Esophagus muscularis mucosa (tissue), 4 donors: ENCODE results near the gene COL5A1. TPM values are rescaled to one million over a fixed set of nuclear protein-coding genes. Genes with fewer than 3 reads are reported as not detected.
"Not testable (repeated sequence)": the region's sequence is repeated elsewhere in the genome, so short reads cannot be mapped to it uniquely, and the experiment has no call there.

ENCODE experiments used
- DNase-seq: peaks from one replicate; pipeline ENCODE4 v3.0.0-alpha.2; 2017; ENCODE audit errors: extremely low spot score
- H3K27ac ChIP-seq, 4 donors: fragments of 200-600 bp; sonication (generic); replicated peaks in 1 of 4; 1 replicate in 3 of 4; 2 replicates in 1 of 4; pipeline ENCODE4 v1.5.1; 2016 to 2019; ENCODE audit warnings: mild to moderate bottlenecking in 1 of 4
- H3K27me3 ChIP-seq, 4 donors: fragments of 200-600 bp; sonication (generic); one replicate each; pipeline versions ENCODE4 v1.5.1 to v1.6.0; 2016 to 2019
- H3K36me3 ChIP-seq, 4 donors: fragments of 200-600 bp; sonication (generic); one replicate each; pipeline ENCODE4 v1.5.1; 2016 to 2019
- H3K4me1 ChIP-seq, 4 donors: fragments of 200-600 bp; sonication (generic); one replicate each; pipeline ENCODE4 v1.5.1; 2016 to 2019
- H3K4me3 ChIP-seq, 4 donors: fragments of 200-600 bp; sonication (generic); 1 replicate in 2 of 4; 2 replicates in 2 of 4; pipeline ENCODE4 v1.5.1; 2016 to 2019; ENCODE audit warnings: mild to moderate bottlenecking in 4 of 4, moderate library complexity in 1 of 4
- H3K9me3 ChIP-seq, 4 donors: fragments of 200-600 bp; sonication (generic); 1 replicate in 3 of 4; 2 replicates in 1 of 4; pipeline ENCODE4 v1.5.1; 2016 to 2019
- EP300 ChIP-seq: sonication (generic); formaldehyde crosslinking; IDR thresholded peaks from one replicate; pipeline ENCODE4 v1.6.1; 2017; ENCODE audit warnings: antibody characterized with exemption
- POLR2A ChIP-seq: fragments of 450-650 bp; IDR thresholded peaks from one replicate; pipeline ENCODE4 v1.6.1; 2017; ENCODE audit warnings: antibody characterized with exemption, moderate library complexity, mild to moderate bottlenecking, low read depth
- POLR2AphosphoS5 ChIP-seq, 2 donors: sonication (generic); formaldehyde crosslinking; IDR thresholded peaks; one replicate each; pipeline ENCODE4 v1.6.1; 2017; ENCODE audit warnings: antibody characterized with exemption in 2 of 2
- WGBS: methylation state at CpG from one replicate; pipeline ENCODE4 v1.1.5; 2018; 5-methylcytosine and 5-hydroxymethylcytosine counted together
- intact Hi-C: fragments of 100-400 bp; cut with DNase I; formaldehyde crosslinking; loops from one replicate; pipeline ENCODE4 v1.15.1; 2023
- total RNA-seq, 4 donors: library from RNA; depleted of rRNA; stranded (reverse); fragments of >200 nt; gene quantifications; one replicate each; pipeline versions ENCODE4 v1.1.0 to v1.2.1, GENCODE V29; 2016
- TF ChIP-seq, protein P1 (sequence below), 3 experiments: fragments of 200-600 bp in 2 of 3; fragments of 450-650 bp in 1 of 3; sonication (generic) in 2 of 3; IDR thresholded peaks; one replicate each; pipeline ENCODE4 v1.5.1; 2017 to 2019; ENCODE audit warnings: antibody characterized with exemption in 3 of 3, mild to moderate bottlenecking in 2 of 3, moderate library complexity in 1 of 3

COL5A1 gene
- total RNA-seq, 4 donors from 2014 or later = 36.0 to 89.5 (median 56.4) TPM

DNA sequence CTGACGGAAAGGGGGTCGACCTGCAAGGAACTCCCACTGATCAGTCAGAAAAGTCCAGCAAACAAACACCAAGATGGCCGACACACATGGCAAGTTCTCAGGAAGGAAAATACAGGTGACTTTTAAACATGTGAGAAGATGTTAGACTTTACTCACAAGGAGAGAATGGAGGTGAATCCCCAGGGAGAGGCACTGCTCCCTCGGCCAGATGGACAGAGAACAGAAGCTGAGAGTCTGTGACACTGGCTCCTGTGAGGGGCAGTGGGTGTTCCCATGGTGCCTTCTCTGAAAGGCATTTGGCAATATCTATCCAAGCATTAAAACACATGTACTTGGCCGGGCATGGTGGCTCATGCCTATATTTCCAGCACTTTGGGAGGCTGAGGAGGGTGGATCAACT lies 22.8 kb downstream of the COL5A1 start:
- DNase-seq = no peak
- Histone ChIP-seq H3K27ac (peak overlapping the region; percentile 78 to 87 (median 86)), H3K36me3 (no peaks in the 10 kb centered on the region), H3K9me3 (no peaks in the 10 kb centered on the region), H3K4me3 (no peak overlapping the region), H3K4me1 (peaks cover 32 to 78% (median 66%) of the 10 kb centered on the region in 4 donors), H3K27me3 (no peaks in the 10 kb centered on the region)
- 91% methylated on average over 5 of the region's 5 CpGs for WGBS
- no peak for TF ChIP-seq POLR2AphosphoS5 (IDR thresholded peaks at IDR 0.05)
- no peak for TF ChIP-seq EP300
- intact Hi-C loops = no loop called here

DNA sequence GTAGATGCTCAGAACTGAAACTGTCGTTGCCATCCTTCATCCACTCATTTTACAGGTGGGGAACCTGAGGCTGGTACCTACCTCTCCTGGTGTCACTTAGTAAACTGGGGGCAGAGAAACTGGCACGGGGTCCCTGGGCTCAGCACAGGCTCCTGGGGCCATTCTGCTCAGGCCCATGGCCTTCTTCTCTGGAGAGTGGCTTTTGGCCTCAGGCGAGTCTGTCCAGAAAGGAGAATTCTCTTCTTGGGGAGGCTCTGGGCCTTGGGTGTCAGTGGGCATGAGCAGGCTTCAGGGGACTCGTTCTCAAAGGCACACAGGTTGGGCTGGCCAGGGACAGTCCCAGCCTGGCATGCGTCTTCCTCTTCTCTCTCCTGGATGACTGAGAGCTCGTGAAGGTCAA lies 24.6 kb downstream of the COL5A1 start:
- H3K36me3 ChIP-seq = no peaks in the 10 kb centered on the region
- no peak for DNase-seq
- intact Hi-C loops = no loop called here
- TF ChIP-seq, protein P1, sequence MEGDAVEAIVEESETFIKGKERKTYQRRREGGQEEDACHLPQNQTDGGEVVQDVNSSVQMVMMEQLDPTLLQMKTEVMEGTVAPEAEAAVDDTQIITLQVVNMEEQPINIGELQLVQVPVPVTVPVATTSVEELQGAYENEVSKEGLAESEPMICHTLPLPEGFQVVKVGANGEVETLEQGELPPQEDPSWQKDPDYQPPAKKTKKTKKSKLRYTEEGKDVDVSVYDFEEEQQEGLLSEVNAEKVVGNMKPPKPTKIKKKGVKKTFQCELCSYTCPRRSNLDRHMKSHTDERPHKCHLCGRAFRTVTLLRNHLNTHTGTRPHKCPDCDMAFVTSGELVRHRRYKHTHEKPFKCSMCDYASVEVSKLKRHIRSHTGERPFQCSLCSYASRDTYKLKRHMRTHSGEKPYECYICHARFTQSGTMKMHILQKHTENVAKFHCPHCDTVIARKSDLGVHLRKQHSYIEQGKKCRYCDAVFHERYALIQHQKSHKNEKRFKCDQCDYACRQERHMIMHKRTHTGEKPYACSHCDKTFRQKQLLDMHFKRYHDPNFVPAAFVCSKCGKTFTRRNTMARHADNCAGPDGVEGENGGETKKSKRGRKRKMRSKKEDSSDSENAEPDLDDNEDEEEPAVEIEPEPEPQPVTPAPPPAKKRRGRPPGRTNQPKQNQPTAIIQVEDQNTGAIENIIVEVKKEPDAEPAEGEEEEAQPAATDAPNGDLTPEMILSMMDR (IDR thresholded peaks at IDR 0.05) = no peak
- no peak for TF ChIP-seq EP300
- no peak for TF ChIP-seq POLR2A
- no peak for TF ChIP-seq POLR2AphosphoS5 (IDR thresholded peaks at IDR 0.05)
- WGBS = 88% methylated on average over 4 of the region's 6 CpGs
- H3K27me3 ChIP-seq = no peaks in the 10 kb centered on the region
- peak overlapping the region in 2 of 4 donors; percentile 26 to 41 for H3K27ac ChIP-seq
- no peak overlapping the region for H3K4me3 ChIP-seq
- no peaks in the 10 kb centered on the region for H3K9me3 ChIP-seq
- H3K4me1 ChIP-seq = peaks cover 27 to 78% (median 67%) of the 10 kb centered on the region in 4 donors

DNA sequence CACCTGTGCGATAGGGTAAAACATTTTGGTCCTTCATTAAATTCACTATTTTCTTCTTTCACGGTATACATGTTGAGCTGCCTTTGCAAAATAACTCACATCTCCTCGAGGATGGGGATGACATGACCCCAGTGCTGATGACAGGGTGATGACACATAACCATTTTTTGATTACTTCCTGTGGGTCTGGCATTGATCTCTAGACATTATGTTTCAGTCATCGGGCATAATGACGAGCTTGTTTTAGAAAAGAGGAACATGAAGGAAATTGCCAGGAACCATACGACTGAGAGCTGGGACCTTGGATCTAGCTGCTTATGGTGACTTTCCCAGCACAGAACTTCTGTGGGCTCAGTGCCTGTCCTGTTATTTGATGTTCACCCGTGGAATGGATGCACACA lies 25.2 kb downstream of the COL5A1 start:
- Histone ChIP-seq H3K27ac (peak overlapping the region in 1 of 4 donors; percentile 26), H3K27me3 (no peaks in the 10 kb centered on the region), H3K36me3 (no peaks in the 10 kb centered on the region), H3K9me3 (no peaks in the 10 kb centered on the region), H3K4me3 (no peak overlapping the region), H3K4me1 (peaks cover 20 to 78% (median 67%) of the 10 kb centered on the region in 4 donors)
- WGBS = 57% methylated on average over 7 of the region's 7 CpGs
- TF ChIP-seq EP300 (no peak), POLR2AphosphoS5 (IDR thresholded peaks at IDR 0.05) (no peak), POLR2A (no peak)
- TF ChIP-seq, protein P1 (IDR thresholded peaks at IDR 0.05) = no peak
- DNase-seq = no peak
- intact Hi-C loops = no loop called here

- H3K4me3 ChIP-seq, H3K27ac ChIP-seq, H3K9me3 ChIP-seq, DNase-seq, intact Hi-C loops, H3K27me3 ChIP-seq, H3K36me3 ChIP-seq: not testable (repeated sequence)
- H3K4me1 ChIP-seq = peaks cover 0 to 59% (median 49%) of the 10 kb centered on the region in 4 donors
Measured at GRCh38 chr9:134668977-134669376, 27.4 kb downstream of the COL5A1 start.

GRCh38 chr9:134669399-134669955 lies 27.9 kb downstream of the COL5A1 start:
- TF ChIP-seq POLR2A = no peak
- TF ChIP-seq POLR2AphosphoS5 (IDR thresholded peaks at IDR 0.05) = no peak
- TF ChIP-seq, protein P1 (IDR thresholded peaks at IDR 0.05) = no peak
- no peak for TF ChIP-seq EP300
- Histone ChIP-seq H3K9me3 (no peaks in the 10 kb centered on the region), H3K4me1 (peaks cover 0 to 55% (median 46%) of the 10 kb centered on the region in 4 donors), H3K4me3 (no peak overlapping the region), H3K27ac (peak overlapping the region in 2 of 4 donors; percentile 17 to 49), H3K36me3 (no peaks in the 10 kb centered on the region), H3K27me3 (no peaks in the 10 kb centered on the region)
- 74% methylated on average over 9 of the region's 9 CpGs for WGBS
- intact Hi-C loops = no loop called here
- no peak for DNase-seq

DNA sequence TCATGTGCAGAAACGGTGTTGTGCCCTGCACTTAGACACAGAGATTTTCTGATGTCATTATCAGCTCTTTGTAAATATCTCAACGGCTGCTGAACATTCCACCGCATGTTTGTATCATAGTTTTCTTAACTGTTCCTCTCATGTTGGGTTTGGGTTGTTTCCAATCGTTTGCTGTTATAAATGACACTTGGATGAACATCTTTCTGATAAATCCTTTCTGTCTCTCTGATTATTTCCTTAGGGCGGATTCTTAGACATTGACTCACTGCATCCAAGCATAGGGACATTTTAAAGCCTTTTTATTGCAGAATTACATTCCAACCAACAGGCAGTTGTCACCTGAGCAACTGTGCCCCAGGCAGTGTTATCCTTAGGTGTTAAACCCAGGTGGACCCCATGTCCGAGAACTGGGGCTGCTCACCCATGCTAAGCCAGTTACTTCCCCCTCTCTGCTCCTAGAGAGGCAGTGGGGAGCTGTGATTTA lies 28.5 kb downstream of the COL5A1 start:
- Histone ChIP-seq H3K9me3 (no peaks in the 10 kb centered on the region), H3K4me3 (no peak overlapping the region), H3K27me3 (no peaks in the 10 kb centered on the region), H3K36me3 (no peaks in the 10 kb centered on the region), H3K27ac (peak overlapping the region in 3 of 4 donors; percentile 11 to 62 (median 17)), H3K4me1 (peaks cover 0 to 55% (median 46%) of the 10 kb centered on the region in 4 donors)
- no peak for DNase-seq
- TF ChIP-seq, protein P1 (IDR thresholded peaks at IDR 0.05) = no peak
- TF ChIP-seq POLR2AphosphoS5 (IDR thresholded peaks at IDR 0.05) (no peak), POLR2A (no peak), EP300 (no peak)
- intact Hi-C loops = no loop called here
- 52% methylated on average over 6 of the region's 6 CpGs for WGBS
